ENCODE results near the gene OGFOD1. TPM values are rescaled to one million over a fixed set of nuclear protein-coding genes. Genes with fewer than 3 reads are reported as not detected.

Gene OGFOD1
- total RNA-seq, 1 experiment from 2014 or later = 35.8 TPM

DNA sequence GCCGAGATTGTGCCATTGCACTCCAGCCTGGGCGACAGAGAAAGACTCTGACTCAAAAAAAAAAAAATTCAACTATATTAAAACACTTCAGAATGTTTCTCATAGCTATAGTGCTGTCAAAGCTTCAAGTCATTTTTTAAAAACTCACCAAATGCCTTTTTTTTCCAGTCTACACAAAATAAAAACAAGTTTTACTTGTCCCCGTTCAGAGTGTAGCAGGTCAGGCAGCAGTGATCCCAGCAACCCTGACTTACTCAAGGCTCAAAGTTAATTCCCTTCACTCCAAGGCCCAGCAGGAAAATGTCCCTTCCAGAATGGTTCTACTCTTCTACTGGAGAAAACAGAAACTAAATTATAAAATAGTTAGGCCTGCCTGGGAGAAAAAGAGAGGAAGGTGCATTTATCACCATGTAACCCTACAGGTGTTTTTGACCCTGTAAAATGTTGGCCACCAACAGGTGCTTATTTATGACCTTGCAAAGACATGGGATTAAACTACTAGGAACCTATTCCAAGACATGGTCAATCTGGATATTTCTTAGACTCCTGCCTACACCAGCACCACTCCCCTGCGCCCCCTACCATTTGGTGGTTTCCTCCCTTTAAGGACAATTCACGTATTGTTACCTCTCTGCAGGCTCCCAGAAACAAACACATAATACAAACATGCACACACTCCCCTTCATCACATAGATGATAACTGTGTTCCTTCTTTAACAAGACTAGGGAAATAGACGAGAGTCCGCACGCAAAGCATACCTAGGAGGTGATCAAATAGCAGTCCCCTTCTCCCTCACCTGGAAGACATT lies 31.4 kb upstream of the OGFOD1 start:
- ChIA-PET CTCF (interaction anchor here (0.7 kb wide), 1 partner anchor 31 kb away, joined by 3 read pairs; the partner anchor contains the start of gene NUDT21), POLR2A (no interaction called here)
- ATAC-seq = no peak
- Histone ChIP-seq H3K9me3 (ENCODE audit: control insufficient read depth, insufficient read depth, low read depth, low read length) (no peaks in the 10 kb centered on the region), H3K36me3 (ENCODE audit: control insufficient read depth, insufficient read depth, low read length) (no peaks in the 10 kb centered on the region), H3K4me1 (ENCODE audit: control insufficient read depth, insufficient read depth, low read length) (peaks cover 23% of the 10 kb centered on the region), H3K27ac (ENCODE audit: low read length) (no peak overlapping the region), H3K4me3 (ENCODE audit: low read depth in 2 of 2, low read length in 2 of 2) (no peak overlapping the region), H3K27me3 (ENCODE audit: control insufficient read depth, insufficient read depth, low read length) (no peaks in the 10 kb centered on the region)
- no TSS peak for BruUV-seq (replicated peaks)
- TF ChIP-seq SIN3A (IDR thresholded peaks at IDR 0.05; ENCODE audit: borderline replicate concordance, insufficient read depth, low read depth, low read length) (no peak), POLR2AphosphoS5 (IDR thresholded peaks at IDR 0.05; ENCODE audit: low read depth, low read length) (no peak), TCF7L2 (IDR thresholded peaks at IDR 0.05; ENCODE audit: low read depth, low read length) (no peak)
- TF ChIP-seq, protein P1, sequence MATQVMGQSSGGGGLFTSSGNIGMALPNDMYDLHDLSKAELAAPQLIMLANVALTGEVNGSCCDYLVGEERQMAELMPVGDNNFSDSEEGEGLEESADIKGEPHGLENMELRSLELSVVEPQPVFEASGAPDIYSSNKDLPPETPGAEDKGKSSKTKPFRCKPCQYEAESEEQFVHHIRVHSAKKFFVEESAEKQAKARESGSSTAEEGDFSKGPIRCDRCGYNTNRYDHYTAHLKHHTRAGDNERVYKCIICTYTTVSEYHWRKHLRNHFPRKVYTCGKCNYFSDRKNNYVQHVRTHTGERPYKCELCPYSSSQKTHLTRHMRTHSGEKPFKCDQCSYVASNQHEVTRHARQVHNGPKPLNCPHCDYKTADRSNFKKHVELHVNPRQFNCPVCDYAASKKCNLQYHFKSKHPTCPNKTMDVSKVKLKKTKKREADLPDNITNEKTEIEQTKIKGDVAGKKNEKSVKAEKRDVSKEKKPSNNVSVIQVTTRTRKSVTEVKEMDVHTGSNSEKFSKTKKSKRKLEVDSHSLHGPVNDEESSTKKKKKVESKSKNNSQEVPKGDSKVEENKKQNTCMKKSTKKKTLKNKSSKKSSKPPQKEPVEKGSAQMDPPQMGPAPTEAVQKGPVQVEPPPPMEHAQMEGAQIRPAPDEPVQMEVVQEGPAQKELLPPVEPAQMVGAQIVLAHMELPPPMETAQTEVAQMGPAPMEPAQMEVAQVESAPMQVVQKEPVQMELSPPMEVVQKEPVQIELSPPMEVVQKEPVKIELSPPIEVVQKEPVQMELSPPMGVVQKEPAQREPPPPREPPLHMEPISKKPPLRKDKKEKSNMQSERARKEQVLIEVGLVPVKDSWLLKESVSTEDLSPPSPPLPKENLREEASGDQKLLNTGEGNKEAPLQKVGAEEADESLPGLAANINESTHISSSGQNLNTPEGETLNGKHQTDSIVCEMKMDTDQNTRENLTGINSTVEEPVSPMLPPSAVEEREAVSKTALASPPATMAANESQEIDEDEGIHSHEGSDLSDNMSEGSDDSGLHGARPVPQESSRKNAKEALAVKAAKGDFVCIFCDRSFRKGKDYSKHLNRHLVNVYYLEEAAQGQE (IDR thresholded peaks at IDR 0.05; ENCODE audit: insufficient read depth in 1 of 2, low read depth in 2 of 2, low read length in 1 of 2) = no peak
- TF ChIP-seq, protein P2, sequence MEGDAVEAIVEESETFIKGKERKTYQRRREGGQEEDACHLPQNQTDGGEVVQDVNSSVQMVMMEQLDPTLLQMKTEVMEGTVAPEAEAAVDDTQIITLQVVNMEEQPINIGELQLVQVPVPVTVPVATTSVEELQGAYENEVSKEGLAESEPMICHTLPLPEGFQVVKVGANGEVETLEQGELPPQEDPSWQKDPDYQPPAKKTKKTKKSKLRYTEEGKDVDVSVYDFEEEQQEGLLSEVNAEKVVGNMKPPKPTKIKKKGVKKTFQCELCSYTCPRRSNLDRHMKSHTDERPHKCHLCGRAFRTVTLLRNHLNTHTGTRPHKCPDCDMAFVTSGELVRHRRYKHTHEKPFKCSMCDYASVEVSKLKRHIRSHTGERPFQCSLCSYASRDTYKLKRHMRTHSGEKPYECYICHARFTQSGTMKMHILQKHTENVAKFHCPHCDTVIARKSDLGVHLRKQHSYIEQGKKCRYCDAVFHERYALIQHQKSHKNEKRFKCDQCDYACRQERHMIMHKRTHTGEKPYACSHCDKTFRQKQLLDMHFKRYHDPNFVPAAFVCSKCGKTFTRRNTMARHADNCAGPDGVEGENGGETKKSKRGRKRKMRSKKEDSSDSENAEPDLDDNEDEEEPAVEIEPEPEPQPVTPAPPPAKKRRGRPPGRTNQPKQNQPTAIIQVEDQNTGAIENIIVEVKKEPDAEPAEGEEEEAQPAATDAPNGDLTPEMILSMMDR (IDR thresholded peaks at IDR 0.05) = peak; percentile 11; the same call in 1 of the 2 replicates
- no peak for DNase-seq (ENCODE audit: low read depth, low spot score)
- in situ Hi-C loops (cut with HindIII; ENCODE audit: low pct_unique_long_range_greater_than_20kb, low sequenced_read_pairs) (no loop called here), intact Hi-C loops (cut with micrococcal nuclease; ENCODE audit: unreplicated experiment) (no loop called here)

DNA sequence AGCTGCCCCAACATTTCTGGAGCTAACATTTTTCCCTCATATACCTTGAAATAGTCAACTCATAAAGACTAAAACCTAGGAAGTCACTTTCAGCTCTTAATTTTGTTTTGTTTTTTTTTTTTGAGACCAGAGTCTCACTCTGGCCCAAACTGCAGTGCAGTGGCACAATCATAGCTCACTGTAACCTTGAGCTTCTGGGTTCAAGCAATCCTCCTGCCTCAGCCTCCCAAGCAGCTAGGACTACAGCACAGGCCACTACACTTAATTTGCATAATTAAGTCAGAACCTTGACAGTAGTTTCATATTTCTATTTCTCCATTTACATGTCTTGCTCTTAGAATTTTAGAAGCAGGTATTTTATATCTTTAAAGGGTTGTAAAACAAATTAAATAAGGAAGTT lies 30.7 kb upstream of the OGFOD1 start:
- H3K4me1 ChIP-seq (ENCODE audit: control insufficient read depth, insufficient read depth, low read length) = peaks cover 23% of the 10 kb centered on the region
- BruUV-seq (replicated peaks) = no TSS peak
- POLR2A ChIA-PET = no interaction called here
- no peak overlapping the region for H3K27ac ChIP-seq (ENCODE audit: low read length)
- no peaks in the 10 kb centered on the region for H3K36me3 ChIP-seq (ENCODE audit: control insufficient read depth, insufficient read depth, low read length)
- intact Hi-C loops (cut with micrococcal nuclease; ENCODE audit: unreplicated experiment) (no loop called here), in situ Hi-C loops (cut with HindIII; ENCODE audit: low pct_unique_long_range_greater_than_20kb, low sequenced_read_pairs) (no loop called here)
- no peaks in the 10 kb centered on the region for H3K27me3 ChIP-seq (ENCODE audit: control insufficient read depth, insufficient read depth, low read length)
- H3K4me3 ChIP-seq (ENCODE audit: low read depth in 2 of 2, low read length in 2 of 2) = no peak overlapping the region
- DNase-seq (ENCODE audit: low read depth, low spot score) (no peak), ATAC-seq (no peak)
- CTCF ChIA-PET = interaction anchor here (0.7 kb wide), 1 partner anchor 30 kb away, joined by 3 read pairs; the partner anchor contains the start of gene NUDT21
- H3K9me3 ChIP-seq (ENCODE audit: control insufficient read depth, insufficient read depth, low read depth, low read length) = no peaks in the 10 kb centered on the region
- TF ChIP-seq, protein P1 (IDR thresholded peaks at IDR 0.05; ENCODE audit: insufficient read depth in 1 of 2, low read depth in 2 of 2, low read length in 1 of 2) = no peak
- TF ChIP-seq SIN3A (IDR thresholded peaks at IDR 0.05; ENCODE audit: borderline replicate concordance, insufficient read depth, low read depth, low read length) = no peak
- no peak for TF ChIP-seq TCF7L2 (IDR thresholded peaks at IDR 0.05; ENCODE audit: low read depth, low read length)
- TF ChIP-seq, protein P2 (IDR thresholded peaks at IDR 0.05) = no peak
